Measurements from ENCODE around the gene PTBP1.

Gene PTBP1

DNA sequence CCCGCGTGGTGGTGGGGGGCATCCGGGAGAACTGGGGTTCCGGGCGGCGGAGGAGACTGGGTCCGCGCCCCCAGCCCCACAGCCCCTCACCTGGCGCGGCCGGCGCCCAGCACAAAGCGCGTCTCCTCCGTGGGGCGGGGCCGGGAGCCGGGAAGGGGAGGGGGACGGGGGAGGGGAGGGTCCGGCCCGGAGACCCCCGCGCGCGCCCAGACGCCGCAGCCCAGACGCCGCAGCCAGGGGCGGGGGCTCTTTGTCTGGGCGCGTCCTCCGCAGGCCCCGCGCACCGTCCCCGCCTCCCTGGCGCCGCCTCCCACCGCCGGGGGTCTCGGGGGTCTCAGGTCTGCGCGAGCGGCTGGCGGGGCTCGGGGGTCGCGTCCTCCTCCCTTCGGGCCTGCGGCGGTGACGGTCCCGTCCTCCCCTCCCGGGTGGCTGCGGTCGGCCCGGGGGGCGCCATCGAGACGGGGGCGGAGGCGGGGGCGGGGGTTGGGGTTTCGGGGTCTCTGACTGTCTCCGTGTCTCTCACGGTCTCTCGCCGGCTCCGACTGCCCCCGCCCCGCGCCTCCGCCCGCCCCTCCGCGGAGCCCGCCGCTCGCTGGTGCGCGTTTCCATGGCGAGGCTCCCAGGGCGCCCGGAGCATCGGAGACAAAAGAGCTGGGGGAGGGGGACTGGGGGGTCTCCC, 24.7 kb downstream of the PTBP1 start, which contains the start of gene PLPPR3:
Gene PLPPR3, minus strand, starts transcription at position 131 of the 679 bp plus-strand sequence. CDS start 396 bp downstream, outside the sequence.
- no peak within 1 kb of the TSS for H3K27ac ChIP-seq
- TF ChIP-seq ZFX (IDR thresholded peaks at IDR 0.05): no peak
- TF ChIP-seq, protein P1, sequence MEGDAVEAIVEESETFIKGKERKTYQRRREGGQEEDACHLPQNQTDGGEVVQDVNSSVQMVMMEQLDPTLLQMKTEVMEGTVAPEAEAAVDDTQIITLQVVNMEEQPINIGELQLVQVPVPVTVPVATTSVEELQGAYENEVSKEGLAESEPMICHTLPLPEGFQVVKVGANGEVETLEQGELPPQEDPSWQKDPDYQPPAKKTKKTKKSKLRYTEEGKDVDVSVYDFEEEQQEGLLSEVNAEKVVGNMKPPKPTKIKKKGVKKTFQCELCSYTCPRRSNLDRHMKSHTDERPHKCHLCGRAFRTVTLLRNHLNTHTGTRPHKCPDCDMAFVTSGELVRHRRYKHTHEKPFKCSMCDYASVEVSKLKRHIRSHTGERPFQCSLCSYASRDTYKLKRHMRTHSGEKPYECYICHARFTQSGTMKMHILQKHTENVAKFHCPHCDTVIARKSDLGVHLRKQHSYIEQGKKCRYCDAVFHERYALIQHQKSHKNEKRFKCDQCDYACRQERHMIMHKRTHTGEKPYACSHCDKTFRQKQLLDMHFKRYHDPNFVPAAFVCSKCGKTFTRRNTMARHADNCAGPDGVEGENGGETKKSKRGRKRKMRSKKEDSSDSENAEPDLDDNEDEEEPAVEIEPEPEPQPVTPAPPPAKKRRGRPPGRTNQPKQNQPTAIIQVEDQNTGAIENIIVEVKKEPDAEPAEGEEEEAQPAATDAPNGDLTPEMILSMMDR (conservative IDR thresholded peaks at IDR 0.05): no peak

DNA sequence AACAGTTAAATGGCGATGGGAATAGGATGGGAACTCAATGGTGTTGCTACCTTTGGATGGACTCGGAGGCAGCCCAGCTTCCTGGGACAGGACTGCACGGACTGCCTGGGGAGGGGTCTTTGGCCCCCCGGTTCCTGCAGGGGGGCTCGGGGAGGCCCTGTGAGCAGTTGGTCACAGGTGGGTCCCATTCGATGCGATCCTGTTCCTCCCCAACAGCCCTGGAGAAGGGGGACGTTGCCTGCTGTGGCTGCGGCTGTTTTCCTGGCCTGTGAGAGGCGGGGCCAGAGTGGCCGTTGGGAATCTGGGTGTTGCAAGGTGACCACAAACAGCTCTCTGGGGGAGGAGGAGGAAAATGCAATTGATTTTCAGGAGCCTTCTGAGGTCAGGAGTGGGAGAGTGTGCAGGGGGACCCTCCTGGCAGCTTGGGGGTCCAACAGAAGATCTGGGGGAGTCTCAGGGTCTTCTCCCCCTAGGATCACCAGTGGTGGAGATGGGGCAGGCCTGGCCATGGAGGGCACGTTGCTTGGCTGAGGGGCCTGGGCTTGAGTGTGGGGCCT, 26.4 kb downstream of the PTBP1 start:
- no peak for TF ChIP-seq ZFX (IDR thresholded peaks at IDR 0.05)
- TF ChIP-seq, protein P1 (conservative IDR thresholded peaks at IDR 0.05): no peak
- H3K27ac ChIP-seq: no peak overlapping the region

DNA sequence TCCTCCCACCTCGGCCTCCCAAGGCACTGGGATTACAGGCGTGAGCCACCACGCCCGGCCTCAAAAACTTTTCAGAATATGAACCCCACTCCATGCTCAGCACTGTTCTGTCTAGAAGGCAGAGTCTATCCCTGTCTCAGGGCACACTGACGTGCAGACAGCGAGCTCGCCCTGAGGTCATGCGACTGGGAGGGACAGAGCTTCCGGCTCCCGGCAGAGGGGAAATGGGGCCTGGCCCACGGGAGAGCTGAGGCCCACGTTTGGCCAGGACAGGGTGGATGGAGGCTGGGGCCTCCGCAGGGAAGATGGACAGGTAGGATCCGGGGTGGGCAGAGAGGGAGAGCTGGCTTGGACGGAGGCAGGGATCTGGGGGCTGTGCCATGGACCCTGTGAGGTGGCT, 27.6 kb downstream of the PTBP1 start:
- no peak for TF ChIP-seq ZFX (IDR thresholded peaks at IDR 0.05)
- TF ChIP-seq, protein P1 (conservative IDR thresholded peaks at IDR 0.05): no peak
- no peak overlapping the region for H3K27ac ChIP-seq

DNA sequence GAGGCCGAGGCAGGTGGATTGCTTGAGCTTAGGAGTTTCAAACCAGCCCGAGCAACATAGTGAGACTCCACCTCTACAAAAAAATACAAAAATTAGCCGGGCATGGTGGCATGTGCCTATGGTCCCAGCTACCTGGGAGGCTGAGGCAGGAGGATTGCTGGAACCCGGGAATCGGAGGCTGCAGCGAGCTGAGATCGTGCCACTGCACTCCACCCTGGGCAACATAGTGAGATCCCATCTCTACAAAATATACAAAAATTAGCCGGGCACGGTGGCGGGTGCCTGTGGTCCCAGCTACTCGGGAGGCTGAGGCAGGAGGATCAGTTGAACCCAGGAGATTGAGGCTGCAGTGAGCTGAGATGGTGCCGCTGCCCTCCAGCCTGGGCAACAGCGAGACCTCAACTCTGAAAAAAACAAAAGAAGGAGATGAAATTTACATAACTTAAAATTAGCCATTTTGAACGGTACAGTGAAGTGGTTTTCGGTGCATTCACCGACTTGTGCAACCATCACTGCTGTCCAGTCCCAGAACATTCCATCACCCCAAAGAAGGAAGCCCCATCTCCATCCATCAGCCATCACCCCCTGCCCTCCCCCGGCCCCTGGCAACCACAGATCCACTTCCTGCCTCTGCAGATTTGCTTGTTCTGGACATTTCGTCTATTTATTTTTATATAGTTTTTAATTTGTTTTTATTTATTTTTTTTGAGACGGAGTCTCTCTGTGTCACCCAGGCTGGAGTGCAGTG, 28.8 kb downstream of the PTBP1 start:
- no peak for TF ChIP-seq ZFX (IDR thresholded peaks at IDR 0.05)
- TF ChIP-seq, protein P1 (conservative IDR thresholded peaks at IDR 0.05): no peak
- H3K27ac ChIP-seq: no peak overlapping the region

DNA sequence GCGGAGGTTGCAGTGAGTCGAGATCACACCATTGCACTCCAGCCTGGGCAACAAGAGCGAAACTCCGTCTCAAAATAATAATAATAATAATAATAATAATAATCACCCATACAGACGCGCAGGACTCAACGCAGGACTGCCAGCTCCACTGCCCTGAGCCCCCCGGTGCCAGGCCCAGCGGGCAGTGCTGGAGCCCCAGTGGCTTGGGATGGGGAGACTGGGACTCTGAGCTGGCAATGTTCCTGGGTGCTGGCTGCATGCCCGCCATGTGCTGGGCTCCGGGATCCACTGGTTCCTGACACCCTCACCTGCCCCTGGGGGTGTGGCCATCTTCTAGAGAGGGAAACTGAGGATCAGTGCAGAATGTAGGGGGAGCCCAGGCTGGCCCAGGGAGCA, 30.1 kb downstream of the PTBP1 start:
- no peak overlapping the region for H3K27ac ChIP-seq

DNA sequence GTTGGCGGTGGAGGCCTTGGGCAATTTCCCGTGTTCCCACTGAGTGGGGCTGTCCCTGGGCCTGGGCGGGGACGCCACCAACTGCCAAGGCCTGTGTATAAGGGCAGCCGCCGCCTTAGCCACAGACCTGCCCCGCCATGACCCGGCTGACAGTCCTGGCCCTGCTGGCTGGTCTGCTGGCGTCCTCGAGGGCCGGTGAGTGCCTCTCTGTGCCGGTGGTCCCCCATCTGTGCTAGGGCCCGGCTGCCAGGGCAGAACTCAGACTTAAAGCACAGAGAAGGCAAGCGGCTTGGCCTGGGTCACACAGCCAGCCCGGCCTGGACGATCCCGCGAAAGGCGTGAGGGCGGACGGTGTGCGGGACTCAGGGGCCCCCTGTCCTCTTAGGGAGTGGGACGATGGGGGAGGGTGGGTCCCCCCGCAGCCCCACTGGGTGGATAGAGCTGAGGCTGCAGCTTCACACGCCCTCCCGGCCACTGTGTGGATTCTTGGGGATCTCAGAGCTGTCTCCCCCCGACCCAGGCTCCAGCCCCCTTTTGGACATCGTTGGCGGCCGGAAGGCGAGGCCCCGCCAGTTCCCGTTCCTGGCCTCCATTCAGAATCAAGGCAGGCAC, 30.6 kb downstream of the PTBP1 start, which contains the start of gene AZU1:
Gene AZU1, plus strand, starts transcription at position 128 of the 612 bp plus-strand sequence. Its CDS starts 10 bp downstream, at position 138.
- H3K27ac ChIP-seq: no peak within 1 kb of the TSS
- TF ChIP-seq, protein P1 (conservative IDR thresholded peaks at IDR 0.05): no peak
- TF ChIP-seq ZFX (IDR thresholded peaks at IDR 0.05): no peak

More for the DNA sequence above, 30.1 kb downstream of the PTBP1 start:
- TF ChIP-seq ZFX (IDR thresholded peaks at IDR 0.05): no peak

DNA sequence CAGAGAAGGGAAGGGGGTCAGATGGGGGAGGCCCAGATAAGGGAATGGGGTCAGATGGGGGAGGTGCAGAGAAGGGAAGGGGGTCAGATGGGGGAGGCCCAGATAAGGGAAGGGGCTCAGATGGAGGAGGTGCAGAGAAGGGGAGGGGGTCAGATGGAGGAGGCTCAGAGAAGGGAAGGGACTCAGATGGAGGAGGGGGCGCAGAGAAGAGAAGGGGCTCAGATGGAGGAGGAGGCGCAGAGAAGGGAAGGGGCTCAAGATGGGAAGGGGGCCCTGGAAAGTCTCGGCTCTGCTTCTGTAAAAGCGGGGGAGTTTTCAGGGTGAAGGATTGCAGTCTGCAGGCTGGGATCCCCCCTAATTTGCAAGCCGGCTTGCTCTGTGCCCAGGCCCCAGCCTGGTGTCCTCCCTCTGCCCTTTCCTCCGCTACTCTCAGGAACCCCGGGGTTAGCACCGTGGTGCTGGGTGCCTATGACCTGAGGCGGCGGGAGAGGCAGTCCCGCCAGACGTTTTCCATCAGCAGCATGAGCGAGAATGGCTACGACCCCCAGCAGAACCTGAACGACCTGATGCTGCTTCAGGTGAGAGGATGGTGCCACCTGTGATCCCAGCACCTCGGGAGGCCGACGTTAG, 32.0 kb downstream of the PTBP1 start:
- H3K27ac ChIP-seq: no peak overlapping the region
- TF ChIP-seq, protein P1 (conservative IDR thresholded peaks at IDR 0.05): no peak
- TF ChIP-seq ZFX (IDR thresholded peaks at IDR 0.05): no peak

Measured in C4-2B (cell line).